Right lobe of liver (tissue), 6 donors: ENCODE data around the gene MADCAM1. TPM values are rescaled to one million over a fixed set of nuclear protein-coding genes. Genes with fewer than 3 reads are reported as not detected.
A peak's percentile ranks its signal among the peaks of the same experiment; 100 is the strongest.

Experiments used
- ATAC-seq, 4 donors: fragments of 200-7000 bp; cut with Tn5 transposase; one replicate each; pipeline ENCODE4 v1.9.1; 2020; ENCODE audit warnings: mild to moderate bottlenecking in 4 of 4, moderate library complexity in 4 of 4
- DNase-seq, 3 donors: peaks; one replicate each; pipeline ENCODE4 v3.0.0-alpha.2; 2020
- H3K27ac ChIP-seq, 3 donors: fragments of 200-600 bp; one replicate each; pipeline ENCODE4 v1.8.0; 2022
- H3K27me3 ChIP-seq, 2 donors: fragments of 200-600 bp; one replicate each; pipeline ENCODE4 v1.8.0; 2022
- H3K36me3 ChIP-seq, 4 donors: fragments of 200-600 bp; sonication (generic) in 1 of 4; one replicate each; pipeline versions ENCODE4 v1.5.1 to v1.8.0; 2017 to 2022; ENCODE audit warnings: control low read depth in 1 of 4
- H3K4me1 ChIP-seq, 4 donors: fragments of 200-600 bp; sonication (generic) in 1 of 4; one replicate each; pipeline versions ENCODE4 v1.5.1 to v1.8.0; 2017 to 2022; ENCODE audit warnings: control low read depth in 1 of 4
- H3K4me3 ChIP-seq, 3 donors: fragments of 200-600 bp; one replicate each; pipeline ENCODE4 v1.8.0; 2022
- H3K9me3 ChIP-seq, 4 donors: fragments of 200-600 bp; sonication (generic) in 1 of 4; one replicate each; pipeline versions ENCODE4 v1.5.1 to v1.8.0; 2017 to 2022; ENCODE audit warnings: control low read depth in 1 of 4
- CTCF ChIP-seq, 4 donors: fragments of 200-600 bp in 3 of 4; fragments of 450-650 bp in 1 of 4; IDR thresholded peaks; one replicate each; pipeline versions ENCODE4 v1.5.1 to v1.8.0; 2016 to 2022; ENCODE audit warnings: antibody characterized with exemption in 4 of 4, mild to moderate bottlenecking in 2 of 4
- POLR2A ChIP-seq: fragments of 450-650 bp; IDR thresholded peaks from one replicate; pipeline ENCODE4 v1.6.1; 2017; ENCODE audit warnings: antibody characterized with exemption, mild to moderate bottlenecking
- WGBS: methylation state at CpG from one replicate; pipeline ENCODE4 v1.1.6; 2018; ENCODE audit warnings: low coverage, low lambda C conversion rate; ENCODE audit not compliant: insufficient coverage; ENCODE audit errors: missing lambda C conversion rate; 5-methylcytosine and 5-hydroxymethylcytosine counted together
- intact Hi-C, 2 donors: fragments of 100-400 bp; cut with DNase I; formaldehyde crosslinking; loops; one replicate each; pipeline versions ENCODE4 v1.11.2 to v1.14.1; 2022
- total RNA-seq, 6 experiments: library from RNA; depleted of rRNA in 2 of 6; stranded (reverse); fragments of >200 nt in 2 of 6; fragmentation: NEBNext Ultra II Directional in 3 of 6; extraction: Animal tissue kit (Norgen Biotek cat#: 25700) in 3 of 6; gene quantifications; one replicate each; pipeline versions ENCODE4 v1.1.0 to v1.2.4, GENCODE V29; 2016 to 2023
- donor health status: DM: no; HTN: yes; CAD: no.
- donor health status: DM: no; HTN: no; CAD: no.
- donor health status: DM: no; HTN: no; CAD: no.
- donor health status: DM: no; HTN: yes; CAD: no.
- donor health status: DM: no; HTN: yes; CAD: no.

Gene MADCAM1
- total RNA-seq, 6 experiments from 2014 or later, result 0.11 to 0.69 (median 0.31) TPM

- TF ChIP-seq POLR2A (peak; percentile 25), CTCF (IDR thresholded peaks at IDR 0.05) (peak; percentile 97 to 98 (median 98))
- no peaks in the 10 kb centered on the region for H3K9me3 ChIP-seq
- no peaks in the 10 kb centered on the region for H3K27me3 ChIP-seq
- no peaks in the 10 kb centered on the region for H3K36me3 ChIP-seq
- DNase-seq, result peak; percentile 98 to 100 (median 98)
- 3% methylated on average over 29 of the region's 48 CpGs for WGBS
- H3K27ac ChIP-seq, result peak overlapping the region; percentile 87 to 88 (median 88)
- H3K4me1 ChIP-seq, result peaks cover 0 to 10% (median 3%) of the 10 kb centered on the region in 4 donors
- peak overlapping the region; percentile 96 to 100 (median 100) for H3K4me3 ChIP-seq
- intact Hi-C loops, result no loop called here
- ATAC-seq, result peak; percentile 84 to 88 (median 87)
These were observed 10.4 kb downstream of the MADCAM1 start for GRCh38 chr19:506404-507285.

GRCh38 chr19:507286-508203 is 11.3 kb downstream of the MADCAM1 start, which contains the start of gene TPGS1:
TPGS1 (plus strand) TSS chr19:507497; CDS start chr19:507507, 10 bp downstream.
- Histone ChIP-seq H3K27me3 (no peaks in the 10 kb centered on the region), H3K9me3 (no peaks in the 10 kb centered on the region), H3K27ac (peak within 1 kb of the TSS; percentile 87 to 88 (median 88)), H3K4me1 (peaks cover 0 to 10% (median 3%) of the 10 kb centered on the region in 4 donors), H3K36me3 (no peaks in the 10 kb centered on the region), H3K4me3 (peak within 1 kb of the TSS; percentile 96 to 100 (median 100))
- ATAC-seq (peak; percentile 83 to 92 (median 88)), DNase-seq (peak; percentile 83 to 94 (median 94))
- intact Hi-C loops, result no loop called here
- TF ChIP-seq POLR2A (peak; percentile 53), CTCF (IDR thresholded peaks at IDR 0.05) (peak in 1 of 4 donors; percentile 4)
- WGBS, result 0% methylated on average over 15 of the region's 81 CpGs

GRCh38 chr19:508204-509150 is 12.2 kb downstream of the MADCAM1 start:
- peak overlapping the region; percentile 96 to 100 (median 100) for H3K4me3 ChIP-seq
- H3K36me3 ChIP-seq, result no peaks in the 10 kb centered on the region
- no peak for DNase-seq
- H3K9me3 ChIP-seq, result no peaks in the 10 kb centered on the region
- TF ChIP-seq POLR2A, result no peak
- TF ChIP-seq CTCF (IDR thresholded peaks at IDR 0.05), result no peak
- ATAC-seq, result no peak
- 55% methylated on average over 20 of the region's 32 CpGs for WGBS
- no peaks in the 10 kb centered on the region for H3K27me3 ChIP-seq
- intact Hi-C loops, result no loop called here
- peaks cover 0 to 10% (median 3%) of the 10 kb centered on the region in 4 donors for H3K4me1 ChIP-seq
- H3K27ac ChIP-seq, result no peak overlapping the region
